GM12873 (cell line): ENCODE results near the gene FEZ2.

Source experiments
- TF ChIP-seq, protein P1 (sequence below): IDR thresholded peaks from 2 replicates; pipeline ENCODE4 v1.5.1; 2012; ENCODE audit warnings: low read depth, mild to moderate bottlenecking, moderate library complexity, low read length, control low read depth; ENCODE audit not compliant: insufficient read depth; ENCODE audit errors: missing control alignments

The FEZ2 gene

DNA sequence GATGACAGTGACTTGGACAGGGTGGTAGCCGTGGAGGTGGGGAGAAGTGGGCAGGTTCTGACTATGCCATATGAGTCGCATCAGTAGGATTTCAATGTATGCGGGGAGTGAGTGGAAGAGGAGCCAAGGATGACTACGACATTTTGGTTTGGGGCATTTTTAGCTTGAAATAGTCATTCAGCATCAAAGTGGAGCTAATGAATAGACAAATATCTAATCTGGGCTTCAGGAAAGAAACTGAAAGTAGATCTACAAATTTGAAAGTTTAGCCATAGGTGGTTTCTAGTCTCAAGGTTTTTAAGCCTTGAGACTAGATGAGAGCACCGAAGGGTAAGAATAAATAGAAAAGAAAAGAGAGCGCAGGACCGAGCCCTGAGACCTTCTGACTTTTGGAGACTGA, 58.3 kb downstream of the FEZ2 start:
- TF ChIP-seq, protein P1, sequence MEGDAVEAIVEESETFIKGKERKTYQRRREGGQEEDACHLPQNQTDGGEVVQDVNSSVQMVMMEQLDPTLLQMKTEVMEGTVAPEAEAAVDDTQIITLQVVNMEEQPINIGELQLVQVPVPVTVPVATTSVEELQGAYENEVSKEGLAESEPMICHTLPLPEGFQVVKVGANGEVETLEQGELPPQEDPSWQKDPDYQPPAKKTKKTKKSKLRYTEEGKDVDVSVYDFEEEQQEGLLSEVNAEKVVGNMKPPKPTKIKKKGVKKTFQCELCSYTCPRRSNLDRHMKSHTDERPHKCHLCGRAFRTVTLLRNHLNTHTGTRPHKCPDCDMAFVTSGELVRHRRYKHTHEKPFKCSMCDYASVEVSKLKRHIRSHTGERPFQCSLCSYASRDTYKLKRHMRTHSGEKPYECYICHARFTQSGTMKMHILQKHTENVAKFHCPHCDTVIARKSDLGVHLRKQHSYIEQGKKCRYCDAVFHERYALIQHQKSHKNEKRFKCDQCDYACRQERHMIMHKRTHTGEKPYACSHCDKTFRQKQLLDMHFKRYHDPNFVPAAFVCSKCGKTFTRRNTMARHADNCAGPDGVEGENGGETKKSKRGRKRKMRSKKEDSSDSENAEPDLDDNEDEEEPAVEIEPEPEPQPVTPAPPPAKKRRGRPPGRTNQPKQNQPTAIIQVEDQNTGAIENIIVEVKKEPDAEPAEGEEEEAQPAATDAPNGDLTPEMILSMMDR = no peak

DNA sequence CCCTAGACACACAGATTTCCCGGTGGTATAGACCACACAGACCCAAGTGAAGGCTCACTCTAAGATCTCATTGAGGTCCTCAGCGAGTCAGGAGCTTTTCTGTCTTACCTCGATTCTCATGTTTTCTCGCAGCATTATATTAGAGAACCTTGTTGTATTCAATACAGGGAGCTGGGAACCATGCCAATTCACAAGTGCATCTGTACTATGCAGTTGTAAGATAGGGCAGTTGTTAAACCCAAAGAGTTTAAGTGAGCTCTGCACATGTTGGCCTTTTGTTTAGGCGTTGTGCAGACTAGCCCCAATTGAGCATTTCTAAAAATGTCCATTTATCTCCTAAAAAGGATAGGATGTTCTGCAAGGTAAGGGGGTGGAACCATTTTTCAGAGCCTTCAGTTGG, 59.6 kb downstream of the FEZ2 start:
- TF ChIP-seq, protein P1 = no peak

DNA sequence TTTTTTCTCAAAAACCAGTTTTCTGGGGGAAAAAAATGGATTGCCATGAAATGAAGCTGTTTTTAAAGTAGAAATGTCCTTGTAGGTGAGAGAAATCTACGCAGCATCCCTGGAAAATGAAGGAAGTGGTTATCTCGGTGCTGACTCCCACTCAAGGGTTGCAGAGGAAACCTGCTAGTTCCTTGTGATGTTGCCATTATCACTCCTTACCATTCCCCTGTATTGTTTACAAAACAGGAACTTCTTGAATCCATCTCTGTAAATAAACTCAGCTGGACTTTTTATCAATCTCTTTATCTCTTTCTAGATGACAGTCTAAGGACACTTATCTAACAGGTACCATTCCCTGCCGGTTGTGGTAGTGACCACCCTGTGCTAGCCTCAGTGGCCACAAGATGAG, 61.2 kb downstream of the FEZ2 start:
- TF ChIP-seq, protein P1 = no peak

DNA sequence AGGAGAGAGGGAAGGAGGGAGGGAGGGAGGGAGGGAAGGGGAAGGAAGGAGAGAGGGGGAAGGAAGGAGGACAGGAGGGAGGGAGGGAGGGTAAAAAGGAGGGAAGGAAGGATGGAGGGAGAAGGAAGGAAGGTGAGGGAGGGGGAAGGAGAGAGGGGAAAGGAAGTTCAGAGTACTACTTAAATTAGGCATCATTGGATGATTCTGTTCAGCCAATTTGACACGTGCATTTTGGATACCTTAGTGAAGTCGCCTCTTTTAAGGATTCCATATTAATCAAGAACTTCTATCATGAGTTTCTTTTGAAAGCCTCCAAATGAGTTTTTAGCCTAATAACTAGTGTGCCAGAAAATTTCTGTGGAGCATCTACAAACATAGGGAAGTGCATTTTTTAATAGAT, 62.9 kb downstream of the FEZ2 start:
- TF ChIP-seq, protein P1 = no peak

DNA sequence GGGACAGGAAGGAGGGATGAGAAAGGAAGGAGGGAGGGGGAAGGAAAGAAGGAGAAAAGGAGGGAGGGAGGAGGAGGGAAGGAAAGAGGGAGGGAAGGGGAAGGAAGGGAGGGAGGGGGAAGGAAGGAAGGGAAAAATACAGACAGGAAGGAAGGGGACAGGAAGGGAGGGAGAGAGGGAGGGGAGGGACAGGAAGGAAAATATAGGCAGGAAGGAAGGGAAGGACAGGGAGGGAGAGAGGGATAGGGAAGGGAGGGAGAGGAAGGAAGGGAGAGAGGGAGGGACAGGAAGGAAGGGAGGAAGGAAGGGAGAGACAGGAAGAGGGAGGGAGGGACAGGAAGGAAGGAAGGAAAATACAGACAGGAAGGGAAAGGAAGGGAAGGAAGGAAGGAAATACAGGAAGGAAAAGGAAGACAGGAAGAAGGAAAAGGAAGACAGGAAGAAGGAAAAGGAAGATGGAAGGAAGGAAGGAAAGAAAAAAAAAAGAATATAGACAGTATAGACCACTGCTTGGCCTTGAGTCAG, 63.6 kb downstream of the FEZ2 start:
- TF ChIP-seq, protein P1 = no peak

DNA sequence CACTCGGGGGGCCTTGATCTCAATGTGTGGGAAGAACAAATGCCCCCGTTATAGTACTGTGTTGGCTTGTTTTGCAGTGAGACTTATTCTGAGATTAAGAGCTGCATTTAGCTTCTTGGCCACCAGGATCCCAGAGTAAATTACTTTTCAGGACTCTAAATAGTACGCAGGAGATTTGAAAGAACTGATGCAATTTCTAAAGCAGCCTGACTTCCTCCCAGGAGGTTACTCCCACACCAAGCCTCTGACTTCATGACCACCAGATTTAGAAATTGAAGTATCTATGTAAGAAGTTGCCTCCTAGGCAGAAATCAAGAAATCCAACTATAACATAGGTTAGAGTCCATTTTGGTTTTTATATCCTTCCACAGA, 67.0 kb downstream of the FEZ2 start:
- TF ChIP-seq, protein P1 = no peak

DNA sequence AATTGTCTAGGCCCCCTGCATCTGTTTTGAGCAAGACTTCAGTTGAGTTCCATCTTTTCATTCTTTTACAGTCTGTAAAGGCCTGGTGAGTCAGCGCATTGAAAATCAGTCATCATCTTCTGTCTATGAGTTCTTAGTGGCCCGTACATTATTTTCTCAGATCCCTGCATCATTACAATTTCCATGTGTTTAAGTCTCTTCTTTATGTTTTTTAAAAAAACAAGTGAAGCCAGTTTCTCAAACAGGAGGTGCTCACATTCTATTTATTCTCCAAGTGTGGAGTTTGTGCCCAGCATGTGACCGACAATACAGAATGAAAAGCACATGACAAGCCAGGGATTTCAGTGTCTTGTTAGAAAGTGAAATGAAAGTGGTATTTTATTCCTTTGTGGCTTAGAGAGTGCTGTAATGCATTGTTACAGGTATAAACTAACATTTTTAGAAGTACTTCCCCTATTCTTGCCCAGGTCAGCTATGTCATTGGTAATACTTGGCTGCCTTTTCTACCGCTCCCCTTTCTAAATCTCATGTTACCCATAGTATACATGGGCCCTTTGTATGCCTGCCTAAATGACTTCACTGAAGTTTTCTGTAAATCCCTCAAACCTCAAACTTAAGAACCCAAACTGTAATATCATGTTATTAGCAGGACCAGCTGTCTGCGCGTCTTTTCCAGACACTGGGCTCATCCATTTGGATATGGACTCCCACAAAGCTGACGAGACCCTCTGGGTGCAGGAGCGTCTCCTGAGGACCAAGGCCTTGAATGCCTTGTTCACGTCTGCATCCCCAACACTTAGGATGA, 67.6 kb downstream of the FEZ2 start:
- TF ChIP-seq, protein P1 = no peak
